ENCODE data around the gene TBC1D14. TPM values are rescaled to one million over a fixed set of nuclear protein-coding genes. Genes with fewer than 3 reads are reported as not detected.

The TBC1D14 gene
- total RNA-seq, 2 experiments from 2014 or later: 38.4 to 44.1 TPM

- H3K9me3 ChIP-seq (ENCODE audit: low read length): no peaks in the 10 kb centered on the region
- H4K20me1 ChIP-seq (ENCODE audit: insufficient read depth, low read length): no peaks in the 10 kb centered on the region
- ChIA-PET CTCF (ENCODE audit: unreplicated experiment) (no interaction called here), POLR2A (interaction anchor here (0.6 to 1.5 kb wide), 5 partner anchors 17 to 80 kb away, joined by 3 to 6 read pairs (median 4); no protein-coding TSS in a partner anchor)
- H2AFZ ChIP-seq (ENCODE audit: low read length): peak overlapping the region; percentile 6; the same call in 1 of the 2 replicates
- peak overlapping the region; percentile 33 for H3K27ac ChIP-seq (ENCODE audit: low read depth, low read length, poor library complexity, severe bottlenecking)
- H3K9me2 ChIP-seq (ENCODE audit: insufficient read depth, low read length): no peaks in the 10 kb centered on the region
- intact Hi-C loops (cut with micrococcal nuclease; ENCODE audit: unreplicated experiment): loop anchor here (1.0 to 10.0 kb wide), 6 partner anchors 55 to 343 kb away; partner anchors contain the start of genes GRPEL1, KIAA0232, MRFAP1 and TADA2B
- TSS peak; percentile 39 for BruUV-seq (replicated peaks)
- peaks cover 16% of the 10 kb centered on the region; the same call in 1 of the 2 replicates for H3K36me3 ChIP-seq (ENCODE audit: insufficient read depth, low read length)
- peak overlapping the region; percentile 78 for H3K4me3 ChIP-seq (ENCODE audit: low read depth, low read length, poor library complexity, severe bottlenecking)
- H3K4me2 ChIP-seq (ENCODE audit: low read length): peak overlapping the region; percentile 96
- H3K79me2 ChIP-seq (ENCODE audit: insufficient read depth, low read depth, low read length): peaks cover 12% of the 10 kb centered on the region; the same call in 1 of the 2 replicates
- DNase-seq (ENCODE audit: low spot score): peak; percentile 26
- peaks cover 38% of the 10 kb centered on the region for H3K4me1 ChIP-seq (ENCODE audit: insufficient read depth, low read length, poor library complexity, severe bottlenecking)
- TF ChIP-seq CTCF (conservative IDR thresholded peaks at IDR 0.05; ENCODE audit: low read length) (no peak), EZH2phosphoT487 (IDR thresholded peaks at IDR 0.05; ENCODE audit: borderline replicate concordance, low read depth, low read length) (no peak)
Measured at GRCh38 chr4:6987588-6987961, 77.9 kb downstream of the TBC1D14 start.

GRCh38 chr4:6988016-6988715, 78.5 kb downstream of the TBC1D14 start:
- Histone ChIP-seq H3K9me2 (ENCODE audit: insufficient read depth, low read length) (no peaks in the 10 kb centered on the region), H3K36me3 (ENCODE audit: insufficient read depth, low read length) (peaks cover 21% of the 10 kb centered on the region; the same call in 1 of the 2 replicates), H3K4me2 (ENCODE audit: low read length) (peak overlapping the region; percentile 96), H3K9me3 (ENCODE audit: low read length) (no peaks in the 10 kb centered on the region), H3K4me1 (ENCODE audit: insufficient read depth, low read length, poor library complexity, severe bottlenecking) (peaks cover 37% of the 10 kb centered on the region), H3K79me2 (ENCODE audit: insufficient read depth, low read depth, low read length) (peaks cover 12% of the 10 kb centered on the region; the same call in 1 of the 2 replicates), H3K4me3 (ENCODE audit: low read depth, low read length, poor library complexity, severe bottlenecking) (peak overlapping the region; percentile 78), H2AFZ (ENCODE audit: low read length) (peak overlapping the region; percentile 6; the same call in 1 of the 2 replicates), H4K20me1 (ENCODE audit: insufficient read depth, low read length) (no peaks in the 10 kb centered on the region), H3K27ac (ENCODE audit: low read depth, low read length, poor library complexity, severe bottlenecking) (peak overlapping the region; percentile 33)
- POLR2A ChIA-PET: interaction anchor here (0.6 to 1.5 kb wide), 6 partner anchors 17 to 81 kb away, joined by 3 to 6 read pairs (median 4); no protein-coding TSS in a partner anchor
- CTCF ChIA-PET (ENCODE audit: unreplicated experiment): interaction anchor here (1.2 kb wide), 1 partner anchor 14 kb away, joined by 3 read pairs; no protein-coding TSS in a partner anchor
- intact Hi-C loops (cut with micrococcal nuclease; ENCODE audit: unreplicated experiment): loop anchor here (10.0 kb wide), 1 partner anchor 343 kb away; the partner anchor contains the start of gene MRFAP1
- no peak for DNase-seq (ENCODE audit: low spot score)
- TF ChIP-seq EZH2phosphoT487 (IDR thresholded peaks at IDR 0.05; ENCODE audit: borderline replicate concordance, low read depth, low read length): no peak
- TF ChIP-seq CTCF (conservative IDR thresholded peaks at IDR 0.05; ENCODE audit: low read length): no peak
- no TSS peak for BruUV-seq (replicated peaks)
